SK-N-SH (cell line): ENCODE data around the gene HHLA2. TPM values are rescaled to one million over a fixed set of nuclear protein-coding genes. Genes with fewer than 3 reads are reported as not detected.

Experiments
- CTCF ChIA-PET: fragments of 300-600, 350-600 bp; formaldehyde crosslinking; extraction: SDS; loops from one replicate; lab custom pipeline; 2021; lab: Yijun Ruan, JAX
- POLR2A ChIA-PET: fragments of 350-600 bp; sonication (Branson Sonifier 250); formaldehyde crosslinking; extraction: SDS; loops from one replicate; lab custom pipeline; 2020; ENCODE audit warnings: antibody characterized with exemption, inconsistent platforms; lab: Yijun Ruan, JAX
- DNase-seq: peaks from one replicate; pipeline ENCODE4 v3.0.0; 2012
- H2AFZ ChIP-seq: fragments of 200-600 bp; sonication (generic); 2 replicates; pipeline ENCODE4 v1.8.1; 2016; ENCODE audit warnings: antibody characterized with exemption, mild to moderate bottlenecking, low read depth
- H3F3A ChIP-seq: fragments of 200-600 bp; sonication (generic); replicated peaks from 2 replicates; pipeline ENCODE3; 2016; ENCODE audit warnings: antibody characterized with exemption, mild to moderate bottlenecking; ENCODE audit not compliant: insufficient read depth
- H3K27ac ChIP-seq, 2 experiments: fragments of 200-500 bp in 1 of 2; fragments of 200-600 bp in 1 of 2; sonication (Bioruptor generic) in 1 of 2; sonication (generic), shearing (Covaris generic) in 1 of 2; 2 replicates each; pipeline versions ENCODE4 v1.5.1 to v1.6.1; 2014 to 2016; ENCODE audit warnings: low read depth in 2 of 2, inconsistent platforms in 1 of 2, low read length in 1 of 2, mild to moderate bottlenecking in 1 of 2, mixed read lengths in 1 of 2
- H3K27me3 ChIP-seq: fragments of 200-600 bp; sonication (generic), shearing (Covaris generic); 2 replicates; pipeline ENCODE4 v1.6.1; 2016; ENCODE audit warnings: mixed run types; ENCODE audit not compliant: insufficient read depth
- H3K36me3 ChIP-seq, 2 experiments: fragments of 200-500 bp in 1 of 2; fragments of 200-600 bp in 1 of 2; sonication (Bioruptor generic) in 1 of 2; sonication (generic) in 1 of 2; replicated peaks in 1 of 2; 2 replicates each; pipeline versions ENCODE3 to v1.5.1; 2014 to 2016; ENCODE audit warnings: low read length in 1 of 2, mild to moderate bottlenecking in 1 of 2; ENCODE audit not compliant: insufficient read depth in 2 of 2, control insufficient read depth in 1 of 2
- H3K4me1 ChIP-seq, 2 experiments: fragments of 200-500 bp in 1 of 2; fragments of 200-600 bp in 1 of 2; sonication (Bioruptor generic) in 1 of 2; sonication (generic), shearing (Covaris generic) in 1 of 2; 2 replicates each; pipeline versions ENCODE4 v1.5.1 to v1.6.1; 2014 to 2016; ENCODE audit warnings: low read depth in 1 of 2, low read length in 1 of 2, mixed run types in 1 of 2; ENCODE audit not compliant: insufficient read depth in 2 of 2, control insufficient read depth in 1 of 2
- H3K4me2 ChIP-seq: fragments of 200-600 bp; sonication (generic), shearing (Covaris generic); 2 replicates; pipeline ENCODE4 v1.6.1; 2017; ENCODE audit warnings: mixed run types
- H3K4me3 ChIP-seq, 2 experiments: fragments of 200-500 bp in 1 of 2; fragments of 200-600 bp in 1 of 2; sonication (Bioruptor generic) in 1 of 2; sonication (generic), shearing (Covaris generic) in 1 of 2; 2 replicates each; pipeline versions ENCODE4 v1.5.1 to v1.8.1; 2014 to 2016; ENCODE audit warnings: low read depth in 2 of 2, inconsistent platforms in 1 of 2, low read length in 1 of 2, mild to moderate bottlenecking in 1 of 2, mixed read lengths in 1 of 2, moderate library complexity in 1 of 2
- H3K79me2 ChIP-seq: fragments of 200-600 bp; sonication (generic); 2 replicates; pipeline ENCODE4 v1.8.1; 2017; ENCODE audit warnings: mild to moderate bottlenecking; ENCODE audit not compliant: insufficient read depth
- H3K9ac ChIP-seq: fragments of 200-600 bp; sonication (generic); 2 replicates; pipeline ENCODE4 v1.6.1; 2017; ENCODE audit warnings: mixed run types
- H3K9me2 ChIP-seq: fragments of 200-600 bp; sonication (generic); 2 replicates; pipeline ENCODE4 v1.6.1; 2017; ENCODE audit warnings: mixed run types
- H3K9me3 ChIP-seq: fragments of 200-600 bp; sonication (generic); 2 replicates; pipeline ENCODE4 v1.6.1; 2017; ENCODE audit warnings: mixed run types, mild to moderate bottlenecking, moderate library complexity
- H4K20me1 ChIP-seq: fragments of 200-600 bp; sonication (generic); 2 replicates; pipeline ENCODE4 v1.6.1; 2017; ENCODE audit warnings: mild to moderate bottlenecking, mixed run types; ENCODE audit not compliant: insufficient read depth
- ELF1 ChIP-seq: IDR thresholded peaks from 2 replicates; pipeline ENCODE4 v1.4.0; 2012
- EZH2phosphoT487 ChIP-seq: fragments of 200-600 bp; sonication (generic); IDR thresholded peaks from 2 replicates; pipeline ENCODE4 v1.6.1; 2017; ENCODE audit warnings: low read depth, mixed run types, mild to moderate bottlenecking, antibody characterized with exemption, moderate library complexity, borderline replicate concordance
- FOSL2 ChIP-seq: IDR thresholded peaks from 2 replicates; pipeline ENCODE4 v1.4.0; 2012; ENCODE audit warnings: low read depth, mild to moderate bottlenecking, moderate library complexity, borderline replicate concordance
- GABPA ChIP-seq: IDR thresholded peaks from 2 replicates; pipeline ENCODE4 v1.4.0; 2012; ENCODE audit warnings: low read depth, mild to moderate bottlenecking
- MEF2A ChIP-seq: IDR thresholded peaks from 2 replicates; pipeline ENCODE4 v1.4.0; 2012; ENCODE audit warnings: low read depth, borderline replicate concordance
- MXI1 ChIP-seq: IDR thresholded peaks from 2 replicates; pipeline ENCODE4 v1.6.1; 2012; ENCODE audit warnings: mild to moderate bottlenecking, low read depth, low read length, improper control_type of control experiment
- NRF1 ChIP-seq: IDR thresholded peaks from 2 replicates; pipeline ENCODE4 v1.6.1; 2012; ENCODE audit warnings: low read depth, mild to moderate bottlenecking, low read length
- POLR2AphosphoS5 ChIP-seq: IDR thresholded peaks from 2 replicates; pipeline ENCODE4 v1.6.1; 2012; ENCODE audit warnings: low read depth, low read length
- RAD21 ChIP-seq: IDR thresholded peaks from 2 replicates; pipeline ENCODE4 v1.6.1; 2012; ENCODE audit warnings: mild to moderate bottlenecking, low read length
- RXRA ChIP-seq: IDR thresholded peaks from 2 replicates; pipeline ENCODE4 v1.4.0; 2012; ENCODE audit warnings: low read depth, mild to moderate bottlenecking, borderline replicate concordance
- SIN3A ChIP-seq: IDR thresholded peaks from 2 replicates; pipeline ENCODE4 v1.6.1; 2012; ENCODE audit warnings: low read depth, mild to moderate bottlenecking, low read length, moderate library complexity, borderline replicate concordance
- SMC3 ChIP-seq: IDR thresholded peaks from 2 replicates; pipeline ENCODE4 v1.6.1; 2012; ENCODE audit warnings: low read depth, low read length, improper control_type of control experiment
- TAF1 ChIP-seq: IDR thresholded peaks from 2 replicates; pipeline ENCODE4 v1.6.1; 2012; ENCODE audit warnings: low read depth, mild to moderate bottlenecking, low read length, moderate library complexity, borderline replicate concordance
- YY1 ChIP-seq: IDR thresholded peaks from 2 replicates; pipeline ENCODE4 v1.4.0; 2012; ENCODE audit warnings: low read depth, mild to moderate bottlenecking
- WGBS: methylation state at CpG from one replicate; pipeline ENCODE4 v1.1.6; 2017; ENCODE audit warnings: low lambda C conversion rate; 5-methylcytosine and 5-hydroxymethylcytosine counted together
- polyA plus RNA-seq, 3 experiments: library from polyadenylated mRNA; depleted of rRNA; stranded (reverse); fragments of >200 nt; gene quantifications; 2 replicates each; pipeline ENCODE4 v1.2.3, GENCODE V29; 2012
- TF ChIP-seq, protein P1 (sequence below): IDR thresholded peaks from 2 replicates; pipeline ENCODE4; 2012
- TF ChIP-seq, protein P2 (sequence below): IDR thresholded peaks from 2 replicates; pipeline ENCODE4 v1.4.0; 2012; ENCODE audit warnings: low read depth

The HHLA2 gene
- polyA plus RNA-seq, 1 of the 3 experiments (the other 2 are of a cell fraction) = not detected

DNA sequence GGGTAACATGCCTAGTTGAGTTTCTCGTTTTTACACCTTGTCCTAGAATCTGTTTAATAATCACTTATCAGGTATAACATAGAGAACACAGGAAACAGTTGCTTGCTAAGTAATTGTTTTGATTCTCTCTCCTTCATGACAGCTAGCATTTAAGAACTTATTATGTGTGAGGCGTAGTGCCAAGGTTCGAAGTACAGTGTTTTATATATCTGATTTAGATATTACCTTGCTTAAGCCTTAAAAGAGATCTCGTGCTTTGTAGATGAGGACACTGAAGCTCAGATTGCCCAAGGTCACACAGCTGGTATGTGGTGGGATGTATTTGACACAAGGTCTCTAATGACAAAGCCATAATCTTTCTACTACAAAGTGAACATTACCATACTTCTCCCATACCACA lies 45.1 kb upstream of the HHLA2 start:
- WGBS = 78% methylated on average over 4 of the region's 4 CpGs
- no peaks in the 10 kb centered on the region; the same call in 1 of the 2 replicates for H3K27me3 ChIP-seq
- no peak overlapping the region for H3K27ac ChIP-seq
- H4K20me1 ChIP-seq = no peaks in the 10 kb centered on the region
- no peak overlapping the region for H3K9ac ChIP-seq
- no peaks in the 10 kb centered on the region for H3K4me1 ChIP-seq
- no peaks in the 10 kb centered on the region for H3K9me3 ChIP-seq
- H3K4me2 ChIP-seq = no peak overlapping the region
- H3K9me2 ChIP-seq = no peaks in the 10 kb centered on the region
- TF ChIP-seq POLR2AphosphoS5 = no peak
- no peak for TF ChIP-seq SIN3A
- TF ChIP-seq, protein P1, sequence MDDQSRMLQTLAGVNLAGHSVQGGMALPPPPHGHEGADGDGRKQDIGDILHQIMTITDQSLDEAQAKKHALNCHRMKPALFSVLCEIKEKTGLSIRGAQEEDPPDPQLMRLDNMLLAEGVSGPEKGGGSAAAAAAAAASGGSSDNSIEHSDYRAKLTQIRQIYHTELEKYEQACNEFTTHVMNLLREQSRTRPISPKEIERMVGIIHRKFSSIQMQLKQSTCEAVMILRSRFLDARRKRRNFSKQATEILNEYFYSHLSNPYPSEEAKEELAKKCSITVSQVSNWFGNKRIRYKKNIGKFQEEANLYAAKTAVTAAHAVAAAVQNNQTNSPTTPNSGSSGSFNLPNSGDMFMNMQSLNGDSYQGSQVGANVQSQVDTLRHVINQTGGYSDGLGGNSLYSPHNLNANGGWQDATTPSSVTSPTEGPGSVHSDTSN = no peak
- TF ChIP-seq FOSL2 = no peak
- TF ChIP-seq NRF1 = no peak
- no peak for TF ChIP-seq MXI1
- TF ChIP-seq, protein P2, sequence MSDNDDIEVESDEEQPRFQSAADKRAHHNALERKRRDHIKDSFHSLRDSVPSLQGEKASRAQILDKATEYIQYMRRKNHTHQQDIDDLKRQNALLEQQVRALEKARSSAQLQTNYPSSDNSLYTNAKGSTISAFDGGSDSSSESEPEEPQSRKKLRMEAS = no peak
- TF ChIP-seq RAD21 = no peak
- TF ChIP-seq MEF2A = no peak
- TF ChIP-seq TAF1 = no peak
- TF ChIP-seq ELF1 = no peak
- no peak overlapping the region for H2AFZ ChIP-seq
- CTCF ChIA-PET = no interaction called here
- POLR2A ChIA-PET = no interaction called here
- no peaks in the 10 kb centered on the region for H3K79me2 ChIP-seq
- no peaks in the 10 kb centered on the region for H3F3A ChIP-seq
- H3K4me3 ChIP-seq = no peak overlapping the region
- H3K36me3 ChIP-seq = no peaks in the 10 kb centered on the region
- no peak for DNase-seq

DNA sequence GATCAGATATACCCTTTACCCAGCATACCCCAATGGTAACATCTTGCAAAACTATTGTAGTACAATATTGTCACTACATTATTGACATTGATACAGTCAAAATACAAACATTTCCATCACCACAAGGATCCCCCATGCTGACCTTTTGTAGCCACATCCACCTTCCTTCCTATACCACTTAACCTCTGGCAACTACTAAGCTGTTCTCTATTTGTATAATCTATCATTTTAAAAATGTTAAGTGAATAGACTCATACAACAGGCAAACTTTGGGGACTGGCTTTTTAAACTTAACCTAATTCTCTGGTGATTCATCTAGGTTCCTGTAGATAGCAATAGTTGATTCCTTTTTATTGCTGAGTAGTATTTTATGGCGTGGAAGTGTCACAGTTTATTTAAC lies 44.5 kb upstream of the HHLA2 start:
- H3K9ac ChIP-seq = no peak overlapping the region
- no peaks in the 10 kb centered on the region for H3F3A ChIP-seq
- TF ChIP-seq RXRA = no peak
- TF ChIP-seq SMC3 = no peak
- no peak for TF ChIP-seq MXI1
- no peak for TF ChIP-seq ELF1
- TF ChIP-seq POLR2AphosphoS5 = no peak
- no peak for TF ChIP-seq GABPA
- TF ChIP-seq, protein P2 = no peak
- TF ChIP-seq EZH2phosphoT487 = no peak
- no peak for TF ChIP-seq YY1
- H3K36me3 ChIP-seq = no peaks in the 10 kb centered on the region
- H3K27me3 ChIP-seq = no peaks in the 10 kb centered on the region; the same call in 1 of the 2 replicates
- no peaks in the 10 kb centered on the region for H4K20me1 ChIP-seq
- ChIA-PET POLR2A (no interaction called here), CTCF (no interaction called here)
- no peak overlapping the region for H2AFZ ChIP-seq
- H3K79me2 ChIP-seq = no peaks in the 10 kb centered on the region
- no peak overlapping the region for H3K27ac ChIP-seq
- H3K9me3 ChIP-seq = no peaks in the 10 kb centered on the region
- no peak overlapping the region for H3K4me2 ChIP-seq
- H3K4me3 ChIP-seq = no peak overlapping the region
- no peak for DNase-seq
- 90% methylated on average over 1 of the region's 1 CpG for WGBS
- H3K4me1 ChIP-seq = no peaks in the 10 kb centered on the region
- H3K9me2 ChIP-seq = no peaks in the 10 kb centered on the region
